Esophagus muscularis mucosa (tissue), 4 donors: ENCODE data around the gene CNNM1. TPM values are rescaled to one million over a fixed set of nuclear protein-coding genes. Genes with fewer than 3 reads are reported as not detected.

Experiments used
- DNase-seq: peaks from one replicate; pipeline ENCODE4 v3.0.0-alpha.2; 2017; ENCODE audit errors: extremely low spot score
- H3K27ac ChIP-seq, 4 donors: fragments of 200-600 bp; sonication (generic); replicated peaks in 1 of 4; 1 replicate in 3 of 4; 2 replicates in 1 of 4; pipeline ENCODE4 v1.5.1; 2016 to 2019; ENCODE audit warnings: mild to moderate bottlenecking in 1 of 4
- H3K27me3 ChIP-seq, 4 donors: fragments of 200-600 bp; sonication (generic); one replicate each; pipeline versions ENCODE4 v1.5.1 to v1.6.0; 2016 to 2019
- H3K36me3 ChIP-seq, 4 donors: fragments of 200-600 bp; sonication (generic); one replicate each; pipeline ENCODE4 v1.5.1; 2016 to 2019
- H3K4me1 ChIP-seq, 4 donors: fragments of 200-600 bp; sonication (generic); one replicate each; pipeline ENCODE4 v1.5.1; 2016 to 2019
- H3K4me3 ChIP-seq, 4 donors: fragments of 200-600 bp; sonication (generic); 1 replicate in 2 of 4; 2 replicates in 2 of 4; pipeline ENCODE4 v1.5.1; 2016 to 2019; ENCODE audit warnings: mild to moderate bottlenecking in 4 of 4, moderate library complexity in 1 of 4
- H3K9me3 ChIP-seq, 4 donors: fragments of 200-600 bp; sonication (generic); 1 replicate in 3 of 4; 2 replicates in 1 of 4; pipeline ENCODE4 v1.5.1; 2016 to 2019
- EP300 ChIP-seq: sonication (generic); formaldehyde crosslinking; IDR thresholded peaks from one replicate; pipeline ENCODE4 v1.6.1; 2017; ENCODE audit warnings: antibody characterized with exemption
- POLR2A ChIP-seq: fragments of 450-650 bp; IDR thresholded peaks from one replicate; pipeline ENCODE4 v1.6.1; 2017; ENCODE audit warnings: antibody characterized with exemption, moderate library complexity, mild to moderate bottlenecking, low read depth
- POLR2AphosphoS5 ChIP-seq, 2 donors: sonication (generic); formaldehyde crosslinking; IDR thresholded peaks; one replicate each; pipeline ENCODE4 v1.6.1; 2017; ENCODE audit warnings: antibody characterized with exemption in 2 of 2
- WGBS: methylation state at CpG from one replicate; pipeline ENCODE4 v1.1.5; 2018; 5-methylcytosine and 5-hydroxymethylcytosine counted together
- intact Hi-C: fragments of 100-400 bp; cut with DNase I; formaldehyde crosslinking; loops from one replicate; pipeline ENCODE4 v1.15.1; 2023
- total RNA-seq, 4 donors: library from RNA; depleted of rRNA; stranded (reverse); fragments of >200 nt; gene quantifications; one replicate each; pipeline versions ENCODE4 v1.1.0 to v1.2.1, GENCODE V29; 2016
- TF ChIP-seq, protein P1 (sequence below), 3 experiments: fragments of 200-600 bp in 2 of 3; fragments of 450-650 bp in 1 of 3; sonication (generic) in 2 of 3; IDR thresholded peaks; one replicate each; pipeline ENCODE4 v1.5.1; 2017 to 2019; ENCODE audit warnings: antibody characterized with exemption in 3 of 3, mild to moderate bottlenecking in 2 of 3, moderate library complexity in 1 of 3

The CNNM1 gene
- total RNA-seq, 4 donors from 2014 or later = 1.7 to 3.4 (median 2.7) TPM

DNA sequence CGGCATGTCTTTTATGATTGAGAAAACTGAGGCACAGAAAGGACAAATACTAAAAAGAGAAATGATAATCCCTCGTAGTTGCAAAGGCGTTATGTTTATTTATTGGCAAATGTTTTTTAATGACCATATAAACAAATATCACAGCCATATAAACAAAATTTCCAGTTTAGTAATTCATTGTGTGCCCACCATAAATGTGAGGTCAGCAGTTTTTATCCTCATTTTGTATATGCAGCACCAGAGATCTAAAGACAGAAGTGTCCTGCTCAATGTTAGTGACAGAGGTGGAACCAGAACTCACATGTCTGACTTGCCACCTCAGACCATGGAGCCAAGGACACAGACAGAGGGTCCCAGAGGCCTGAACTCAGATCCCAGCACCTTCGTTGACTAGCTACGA, 14.1 kb downstream of the CNNM1 start:
- no peak for DNase-seq
- H3K9me3 ChIP-seq = no peaks in the 10 kb centered on the region
- 94% methylated on average over 5 of the region's 5 CpGs for WGBS
- H3K4me1 ChIP-seq = peaks cover 0 to 15% (median 9%) of the 10 kb centered on the region in 4 donors
- intact Hi-C loops = no loop called here
- TF ChIP-seq, protein P1, sequence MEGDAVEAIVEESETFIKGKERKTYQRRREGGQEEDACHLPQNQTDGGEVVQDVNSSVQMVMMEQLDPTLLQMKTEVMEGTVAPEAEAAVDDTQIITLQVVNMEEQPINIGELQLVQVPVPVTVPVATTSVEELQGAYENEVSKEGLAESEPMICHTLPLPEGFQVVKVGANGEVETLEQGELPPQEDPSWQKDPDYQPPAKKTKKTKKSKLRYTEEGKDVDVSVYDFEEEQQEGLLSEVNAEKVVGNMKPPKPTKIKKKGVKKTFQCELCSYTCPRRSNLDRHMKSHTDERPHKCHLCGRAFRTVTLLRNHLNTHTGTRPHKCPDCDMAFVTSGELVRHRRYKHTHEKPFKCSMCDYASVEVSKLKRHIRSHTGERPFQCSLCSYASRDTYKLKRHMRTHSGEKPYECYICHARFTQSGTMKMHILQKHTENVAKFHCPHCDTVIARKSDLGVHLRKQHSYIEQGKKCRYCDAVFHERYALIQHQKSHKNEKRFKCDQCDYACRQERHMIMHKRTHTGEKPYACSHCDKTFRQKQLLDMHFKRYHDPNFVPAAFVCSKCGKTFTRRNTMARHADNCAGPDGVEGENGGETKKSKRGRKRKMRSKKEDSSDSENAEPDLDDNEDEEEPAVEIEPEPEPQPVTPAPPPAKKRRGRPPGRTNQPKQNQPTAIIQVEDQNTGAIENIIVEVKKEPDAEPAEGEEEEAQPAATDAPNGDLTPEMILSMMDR (IDR thresholded peaks at IDR 0.05) = no peak
- TF ChIP-seq EP300 (no peak), POLR2AphosphoS5 (IDR thresholded peaks at IDR 0.05) (no peak), POLR2A (no peak)
- H3K4me3 ChIP-seq = no peak overlapping the region
- H3K27me3 ChIP-seq = no peaks in the 10 kb centered on the region
- H3K36me3 ChIP-seq = no peaks in the 10 kb centered on the region
- no peak overlapping the region for H3K27ac ChIP-seq

DNA sequence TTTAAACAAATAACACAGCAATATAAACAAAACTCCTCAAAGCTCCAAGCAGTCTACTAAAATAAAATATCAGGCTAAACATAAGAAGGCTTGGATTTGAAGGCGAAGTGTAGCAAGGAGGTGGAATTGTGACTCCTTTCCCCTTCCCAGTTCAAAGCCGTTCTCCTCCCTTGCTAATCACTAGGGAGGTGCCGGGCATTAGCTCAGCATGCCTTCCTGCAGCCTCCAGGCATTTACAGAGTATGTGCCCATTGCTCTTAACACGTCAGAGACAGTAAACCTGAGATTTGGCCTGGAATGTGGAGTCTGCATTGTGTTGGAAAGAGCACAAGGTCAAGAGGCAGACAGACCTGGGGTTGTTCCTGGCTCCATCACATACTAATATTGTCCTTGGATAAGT, 15.6 kb downstream of the CNNM1 start:
- H3K4me3 ChIP-seq = no peak overlapping the region
- intact Hi-C loops = no loop called here
- H3K27me3 ChIP-seq = no peaks in the 10 kb centered on the region
- no peaks in the 10 kb centered on the region for H3K9me3 ChIP-seq
- no peak for DNase-seq
- no peak overlapping the region for H3K27ac ChIP-seq
- H3K36me3 ChIP-seq = no peaks in the 10 kb centered on the region
- TF ChIP-seq POLR2AphosphoS5 (IDR thresholded peaks at IDR 0.05) (no peak), POLR2A (no peak), EP300 (no peak)
- TF ChIP-seq, protein P1 (IDR thresholded peaks at IDR 0.05) = no peak
- 82% methylated on average over 4 of the region's 4 CpGs for WGBS
- peaks cover 0 to 15% (median 5%) of the 10 kb centered on the region in 4 donors for H3K4me1 ChIP-seq

DNA sequence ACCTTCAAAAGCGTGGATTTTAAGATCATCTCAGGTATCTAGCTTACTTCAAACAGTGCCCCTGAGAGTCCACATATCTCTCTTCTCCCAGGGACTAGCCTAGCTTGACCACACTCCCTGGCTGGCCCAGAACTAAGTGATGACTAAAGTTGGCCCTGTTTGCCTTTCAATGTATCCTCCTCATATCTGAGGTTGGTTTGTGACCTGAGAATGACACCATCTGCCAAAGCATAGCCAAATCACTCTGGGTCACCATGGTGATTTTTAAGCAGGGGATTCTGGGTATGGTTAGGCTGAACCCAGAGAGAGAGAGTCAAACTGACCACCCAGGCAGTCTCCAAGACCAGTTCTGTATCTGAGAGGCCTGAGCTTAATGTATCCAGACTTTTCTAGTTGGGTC, 16.2 kb downstream of the CNNM1 start:
- Histone ChIP-seq H3K4me3 (no peak overlapping the region), H3K27me3 (no peaks in the 10 kb centered on the region), H3K4me1 (peaks cover 0 to 15% (median 5%) of the 10 kb centered on the region in 4 donors), H3K9me3 (no peaks in the 10 kb centered on the region), H3K27ac (no peak overlapping the region), H3K36me3 (no peaks in the 10 kb centered on the region)
- intact Hi-C loops = no loop called here
- DNase-seq = no peak
- TF ChIP-seq POLR2A = no peak
- no peak for TF ChIP-seq POLR2AphosphoS5 (IDR thresholded peaks at IDR 0.05)
- TF ChIP-seq EP300 = no peak
- TF ChIP-seq, protein P1 (IDR thresholded peaks at IDR 0.05) = no peak
- 100% methylated on average over 1 of the region's 1 CpG for whole genome bisulfite sequencing

DNA sequence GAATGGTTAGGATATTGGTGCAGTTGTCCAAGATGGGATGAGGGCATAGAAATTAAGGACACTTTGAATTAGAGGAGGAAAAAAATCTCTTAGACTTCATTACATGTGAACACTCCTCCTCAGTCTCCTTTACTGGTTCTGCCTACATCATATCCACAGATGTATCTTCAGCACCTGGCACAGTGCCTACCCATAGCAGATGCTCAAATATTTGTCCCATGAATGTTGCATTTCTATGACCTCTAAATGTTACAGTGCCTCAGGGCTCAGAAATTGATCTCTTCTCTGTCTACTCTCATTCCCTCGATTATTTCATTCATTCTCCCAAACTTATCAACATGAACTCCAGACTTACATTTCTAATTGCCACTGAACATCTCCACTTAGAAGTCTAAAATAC, 17.1 kb downstream of the CNNM1 start:
- Histone ChIP-seq H3K27me3 (no peaks in the 10 kb centered on the region), H3K9me3 (no peaks in the 10 kb centered on the region), H3K4me1 (peaks cover 0 to 15% (median 5%) of the 10 kb centered on the region in 4 donors), H3K27ac (no peak overlapping the region), H3K4me3 (no peak overlapping the region), H3K36me3 (no peaks in the 10 kb centered on the region)
- intact Hi-C loops = no loop called here
- TF ChIP-seq EP300 (no peak), POLR2A (no peak), POLR2AphosphoS5 (IDR thresholded peaks at IDR 0.05) (no peak)
- TF ChIP-seq, protein P1 (IDR thresholded peaks at IDR 0.05) = no peak
- DNase-seq = no peak
- 83% methylated on average over 1 of the region's 1 CpG for WGBS

DNA sequence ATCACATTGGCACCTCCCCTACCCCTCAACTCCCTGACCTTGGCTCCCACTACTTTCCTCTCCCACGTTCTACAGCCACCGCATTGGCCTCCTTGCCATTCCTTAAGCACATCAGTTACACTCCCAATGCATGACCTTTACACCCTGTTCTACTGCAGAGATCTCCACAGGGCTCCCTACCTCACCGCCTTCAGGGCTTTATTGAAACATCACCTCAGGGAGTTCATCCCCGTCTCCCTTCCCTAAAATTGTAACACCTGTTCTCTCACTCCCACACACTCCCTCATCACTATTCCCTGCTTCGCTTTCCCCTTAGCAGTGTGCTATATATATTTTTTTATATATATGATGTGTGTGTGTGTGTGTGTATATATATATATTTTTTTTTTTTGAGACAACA, 18.5 kb downstream of the CNNM1 start:
- intact Hi-C loops = no loop called here

More for the DNA sequence above, 18.5 kb downstream of the CNNM1 start:
- Histone ChIP-seq H3K9me3 (no peaks in the 10 kb centered on the region), H3K27me3 (no peaks in the 10 kb centered on the region), H3K4me1 (peaks cover 0 to 4% (median 0%) of the 10 kb centered on the region in 4 donors), H3K27ac (no peak overlapping the region), H3K4me3 (no peak overlapping the region), H3K36me3 (no peaks in the 10 kb centered on the region)
- DNase-seq = no peak
- TF ChIP-seq POLR2AphosphoS5 (IDR thresholded peaks at IDR 0.05) (no peak), POLR2A (no peak), EP300 (no peak)
- TF ChIP-seq, protein P1 (IDR thresholded peaks at IDR 0.05) = no peak
- WGBS = 86% methylated on average over 5 of the region's 5 CpGs
